ENCODE measurements around the gene TACC2.

GRCh38 chr10:122164023-122164601 lies 175.1 kb downstream of the TACC2 start:
- TF ChIP-seq CTCF (IDR thresholded peaks at IDR 0.05; ENCODE audit: insufficient read depth, low read depth, low read length) (no peak), EZH2 (IDR thresholded peaks at IDR 0.05; ENCODE audit: insufficient read depth, low read length) (no peak)

Data from astrocyte (in vitro differentiated cells and primary cell).